NCI-H446 (cell line): ENCODE results near the gene PRPSAP1.
"Not testable (repeated sequence)": the region's sequence is repeated elsewhere in the genome, so short reads cannot be mapped to it uniquely, and the experiment has no call there.

Experiments used
- DNase-seq, 2 experiments: peaks; one replicate each; lab custom pipeline; 2025; lab: John Stamatoyannopoulos, UW

Gene PRPSAP1

GRCh38 chr17:76318586-76318985 lies 35.1 kb downstream of the PRPSAP1 start:
- DNase-seq, result no peak

GRCh38 chr17:76317535-76317934 lies 36.2 kb downstream of the PRPSAP1 start:
- DNase-seq, result no peak

- DNase-seq, result no peak
Measured at GRCh38 chr17:76314392-76315227, 39.1 kb downstream of the PRPSAP1 start.

GRCh38 chr17:76312735-76313134 lies 41.0 kb downstream of the PRPSAP1 start:
- no peak for DNase-seq

GRCh38 chr17:76309461-76309860 lies 44.3 kb downstream of the PRPSAP1 start:
- no peak for DNase-seq

- DNase-seq, result no peak
Measured at GRCh38 chr17:76307966-76308338, 45.8 kb downstream of the PRPSAP1 start, which contains the start of gene QRICH2. TSS of gene QRICH2 (minus strand) at chr17:76308276. CDS start at chr17:76307998, 278 bp downstream.

GRCh38 chr17:76307299-76307965 lies 46.3 kb downstream of the PRPSAP1 start:
- no peak for DNase-seq

- not testable (repeated sequence) for DNase-seq
Measured at GRCh38 chr17:76305135-76305454, 48.6 kb downstream of the PRPSAP1 start.

GRCh38 chr17:76304226-76305134 lies 49.2 kb downstream of the PRPSAP1 start:
- DNase-seq, result no peak

GRCh38 chr17:76297436-76297835 lies 56.3 kb downstream of the PRPSAP1 start:
- DNase-seq, result no peak

GRCh38 chr17:76296889-76297288 lies 56.8 kb downstream of the PRPSAP1 start:
- no peak for DNase-seq

GRCh38 chr17:76296186-76296585 lies 57.5 kb downstream of the PRPSAP1 start:
- DNase-seq, result no peak

GRCh38 chr17:76293106-76293505 lies 60.6 kb downstream of the PRPSAP1 start:
- DNase-seq, result no peak

- no peak for DNase-seq
Measured at GRCh38 chr17:76292567-76292966, 61.1 kb downstream of the PRPSAP1 start.

GRCh38 chr17:76281573-76282371 lies 71.9 kb downstream of the PRPSAP1 start:
- DNase-seq, result peak in 1 of 2 experiments; percentile 54

GRCh38 chr17:76280650-76281049 lies 73.1 kb downstream of the PRPSAP1 start:
- no peak for DNase-seq

GRCh38 chr17:76279742-76280287 lies 73.9 kb downstream of the PRPSAP1 start:
- DNase-seq, result no peak

- peak; percentile 71 to 92 for DNase-seq
Measured at GRCh38 chr17:76278952-76279741, 74.6 kb downstream of the PRPSAP1 start.

GRCh38 chr17:76278268-76278908 lies 75.3 kb downstream of the PRPSAP1 start:
- DNase-seq, result no peak
